Vagina (tissue), 2 donors: Measurements from ENCODE around the gene KIAA1549. TPM values are rescaled to one million over a fixed set of nuclear protein-coding genes. Genes with fewer than 3 reads are reported as not detected.

ENCODE experiments used
- DNase-seq, 2 donors: peaks; one replicate each; pipeline ENCODE4 v3.0.0-alpha.2; 2017; ENCODE audit errors: extremely low spot score in 2 of 2
- H3K27ac ChIP-seq: fragments of 200-600 bp; sonication (generic); one replicate; pipeline ENCODE4 v1.5.1; 2019
- H3K27me3 ChIP-seq: fragments of 200-600 bp; sonication (generic); one replicate; pipeline ENCODE4 v1.5.1; 2019
- H3K36me3 ChIP-seq, 2 donors: fragments of 200-600 bp; sonication (generic); one replicate each; pipeline ENCODE4 v1.5.1; 2017 to 2019
- H3K4me1 ChIP-seq: fragments of 200-600 bp; sonication (generic); one replicate; pipeline ENCODE4 v1.5.1; 2019
- H3K4me3 ChIP-seq, 2 donors: fragments of 200-600 bp; sonication (generic); 1 replicate in 1 of 2; 2 replicates in 1 of 2; pipeline ENCODE4 v1.5.1; 2016 to 2019
- H3K9me3 ChIP-seq: fragments of 200-600 bp; sonication (generic); one replicate; pipeline ENCODE4 v1.5.1; 2019
- POLR2A ChIP-seq, 2 donors: fragments of 450-650 bp; IDR thresholded peaks; one replicate each; pipeline ENCODE4 v1.6.1; 2017; ENCODE audit warnings: antibody characterized with exemption in 2 of 2, mild to moderate bottlenecking in 2 of 2, moderate library complexity in 2 of 2
- POLR2AphosphoS5 ChIP-seq, 2 donors: sonication (generic); formaldehyde crosslinking; IDR thresholded peaks; one replicate each; pipeline ENCODE4 v1.9.0; 2017; ENCODE audit warnings: antibody characterized with exemption in 2 of 2, mild to moderate bottlenecking in 2 of 2, low read depth in 1 of 2; ENCODE audit not compliant: insufficient read depth in 1 of 2
- intact Hi-C: fragments of 100-400 bp; cut with DNase I; formaldehyde crosslinking; loops from one replicate; pipeline ENCODE4 v1.15.1; 2023
- total RNA-seq: library from RNA; depleted of rRNA; stranded (reverse); fragments of >200 nt; gene quantifications from one replicate; pipeline ENCODE4 v1.2.3, GENCODE V29; 2016
- TF ChIP-seq, protein P1 (sequence below), 3 experiments: fragments of 450-650 bp in 2 of 3; fragments of 200-600 bp in 1 of 3; sonication (generic) in 1 of 3; IDR thresholded peaks; one replicate each; pipeline ENCODE4 v1.5.1; 2017 to 2019; ENCODE audit warnings: antibody characterized with exemption in 3 of 3, mild to moderate bottlenecking in 2 of 3, moderate library complexity in 2 of 3

The KIAA1549 gene
- total RNA-seq, 1 donor from 2014 or later = 2.9 TPM

DNA sequence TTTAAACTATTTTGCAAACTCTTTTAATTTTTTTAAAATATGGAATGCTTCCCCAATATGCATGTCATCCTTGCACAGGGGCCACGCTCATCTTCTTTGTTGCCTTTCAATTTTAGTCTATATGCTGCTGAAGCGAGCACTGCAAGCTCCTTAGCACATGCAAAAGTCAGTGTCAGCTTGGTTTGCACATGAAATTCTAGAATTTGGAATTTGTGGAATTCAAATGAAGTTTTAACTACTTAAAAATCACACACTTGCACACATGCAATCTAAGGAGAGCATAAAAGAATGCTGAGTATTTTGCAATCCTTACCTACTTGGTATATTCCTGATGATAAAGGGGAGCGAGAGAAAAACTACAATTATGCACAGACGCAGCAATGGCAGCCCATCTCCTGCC lies 104.9 kb downstream of the KIAA1549 start:
- Histone ChIP-seq H3K4me1 (peaks cover 7% of the 10 kb centered on the region), H3K4me3 (no peak overlapping the region), H3K27me3 (no peaks in the 10 kb centered on the region), H3K27ac (no peak overlapping the region), H3K9me3 (no peaks in the 10 kb centered on the region), H3K36me3 (no peaks in the 10 kb centered on the region)
- no peak for DNase-seq
- intact Hi-C loops = no loop called here
- TF ChIP-seq, protein P1, sequence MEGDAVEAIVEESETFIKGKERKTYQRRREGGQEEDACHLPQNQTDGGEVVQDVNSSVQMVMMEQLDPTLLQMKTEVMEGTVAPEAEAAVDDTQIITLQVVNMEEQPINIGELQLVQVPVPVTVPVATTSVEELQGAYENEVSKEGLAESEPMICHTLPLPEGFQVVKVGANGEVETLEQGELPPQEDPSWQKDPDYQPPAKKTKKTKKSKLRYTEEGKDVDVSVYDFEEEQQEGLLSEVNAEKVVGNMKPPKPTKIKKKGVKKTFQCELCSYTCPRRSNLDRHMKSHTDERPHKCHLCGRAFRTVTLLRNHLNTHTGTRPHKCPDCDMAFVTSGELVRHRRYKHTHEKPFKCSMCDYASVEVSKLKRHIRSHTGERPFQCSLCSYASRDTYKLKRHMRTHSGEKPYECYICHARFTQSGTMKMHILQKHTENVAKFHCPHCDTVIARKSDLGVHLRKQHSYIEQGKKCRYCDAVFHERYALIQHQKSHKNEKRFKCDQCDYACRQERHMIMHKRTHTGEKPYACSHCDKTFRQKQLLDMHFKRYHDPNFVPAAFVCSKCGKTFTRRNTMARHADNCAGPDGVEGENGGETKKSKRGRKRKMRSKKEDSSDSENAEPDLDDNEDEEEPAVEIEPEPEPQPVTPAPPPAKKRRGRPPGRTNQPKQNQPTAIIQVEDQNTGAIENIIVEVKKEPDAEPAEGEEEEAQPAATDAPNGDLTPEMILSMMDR (IDR thresholded peaks at IDR 0.05) = no peak
- no peak for TF ChIP-seq POLR2A (IDR thresholded peaks at IDR 0.05)
- no peak for TF ChIP-seq POLR2AphosphoS5 (IDR thresholded peaks at IDR 0.05; ENCODE audit: insufficient read depth in 1 of 2, low read depth in 1 of 2)

DNA sequence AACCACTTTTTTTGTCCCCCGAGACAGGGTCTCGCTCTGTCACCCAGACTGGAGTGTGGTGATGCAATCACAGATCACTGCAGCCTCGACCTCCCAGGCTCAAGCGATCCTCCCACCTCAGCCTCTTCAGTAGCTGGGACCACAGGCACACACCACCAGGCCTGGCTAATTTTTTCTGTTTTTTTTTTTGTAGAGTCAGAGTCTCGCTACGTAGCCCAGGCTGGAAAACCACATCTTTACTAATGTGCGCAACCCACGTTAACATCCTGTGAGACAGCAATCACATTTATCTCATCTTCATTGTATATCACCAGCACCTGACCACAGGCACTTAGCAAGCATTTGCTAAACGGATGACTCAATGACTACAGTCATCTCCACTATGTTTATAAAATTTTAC lies 105.4 kb downstream of the KIAA1549 start:
- intact Hi-C loops = no loop called here
- TF ChIP-seq POLR2A (IDR thresholded peaks at IDR 0.05) (no peak), POLR2AphosphoS5 (IDR thresholded peaks at IDR 0.05; ENCODE audit: insufficient read depth in 1 of 2, low read depth in 1 of 2) (no peak)
- TF ChIP-seq, protein P1 (IDR thresholded peaks at IDR 0.05) = no peak
- H3K4me1 ChIP-seq = peaks cover 2% of the 10 kb centered on the region
- no peak overlapping the region for H3K4me3 ChIP-seq
- no peaks in the 10 kb centered on the region for H3K36me3 ChIP-seq
- no peaks in the 10 kb centered on the region for H3K9me3 ChIP-seq
- H3K27me3 ChIP-seq = no peaks in the 10 kb centered on the region
- no peak overlapping the region for H3K27ac ChIP-seq
- no peak for DNase-seq

DNA sequence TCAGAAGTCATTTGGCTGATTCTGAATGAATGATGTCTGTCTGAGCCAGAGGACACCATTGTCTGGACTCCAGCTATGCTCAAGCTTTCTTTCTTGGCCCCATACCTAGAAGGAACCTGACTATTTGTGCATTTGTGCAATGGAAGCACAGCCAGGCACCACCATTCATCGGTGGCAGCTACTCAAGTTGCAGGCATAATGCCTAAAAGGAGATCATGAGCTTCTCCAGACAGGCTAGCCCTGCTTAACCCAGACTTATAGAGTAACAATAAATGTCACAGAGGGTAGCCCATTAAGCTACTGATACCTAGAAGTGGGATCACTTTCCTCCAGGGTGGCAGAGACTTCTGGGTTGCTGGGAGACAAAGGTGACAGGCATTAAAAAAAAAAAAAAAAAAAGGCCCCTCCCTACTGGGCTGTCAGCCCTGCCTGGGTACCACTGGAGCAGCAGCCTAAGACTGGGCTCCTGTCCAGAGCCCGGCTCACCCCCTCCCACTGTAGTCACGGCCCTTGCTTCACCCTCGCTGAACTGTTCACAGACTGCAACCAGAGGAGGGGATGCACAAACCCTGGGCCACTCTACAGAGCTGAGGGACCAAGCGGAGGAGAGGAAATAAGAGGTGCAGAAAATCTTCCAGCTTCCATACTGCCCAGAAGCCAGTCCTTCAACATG lies 107.8 kb downstream of the KIAA1549 start:
- intact Hi-C loops = no loop called here
- Histone ChIP-seq H3K36me3 (no peaks in the 10 kb centered on the region), H3K4me3 (no peak overlapping the region), H3K9me3 (no peaks in the 10 kb centered on the region), H3K27ac (no peak overlapping the region), H3K27me3 (no peaks in the 10 kb centered on the region), H3K4me1 (no peaks in the 10 kb centered on the region)
- TF ChIP-seq, protein P1 (IDR thresholded peaks at IDR 0.05) = no peak
- TF ChIP-seq POLR2A (IDR thresholded peaks at IDR 0.05) (no peak), POLR2AphosphoS5 (IDR thresholded peaks at IDR 0.05; ENCODE audit: insufficient read depth in 1 of 2, low read depth in 1 of 2) (no peak)
- DNase-seq = no peak

DNA sequence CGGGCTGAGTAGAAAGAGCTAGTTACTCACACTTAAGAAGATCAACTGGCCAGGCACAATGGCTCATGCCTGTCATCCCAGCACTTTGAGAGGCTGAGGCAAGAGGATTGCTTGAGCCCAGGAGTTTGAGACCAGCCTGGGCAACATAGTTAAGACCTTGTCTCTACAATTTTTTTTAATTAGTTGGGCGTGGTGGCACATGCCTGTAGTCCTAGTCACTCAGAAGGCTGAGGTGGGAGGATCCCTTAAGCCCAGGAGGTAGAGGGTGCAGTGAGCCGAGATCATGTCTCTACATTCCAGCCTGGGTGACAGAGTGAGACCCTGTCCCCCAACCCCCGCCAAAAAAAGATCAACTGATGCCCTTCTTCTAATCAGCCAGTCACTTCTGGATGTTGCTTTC lies 108.6 kb downstream of the KIAA1549 start:
- Histone ChIP-seq H3K9me3 (no peaks in the 10 kb centered on the region), H3K4me3 (no peak overlapping the region), H3K36me3 (peaks cover 0 to 2% of the 10 kb centered on the region in 2 donors), H3K27me3 (no peaks in the 10 kb centered on the region), H3K4me1 (no peaks in the 10 kb centered on the region), H3K27ac (no peak overlapping the region)
- no peak for DNase-seq
- TF ChIP-seq POLR2AphosphoS5 (IDR thresholded peaks at IDR 0.05; ENCODE audit: insufficient read depth in 1 of 2, low read depth in 1 of 2) (no peak), POLR2A (IDR thresholded peaks at IDR 0.05) (no peak)
- intact Hi-C loops = no loop called here

DNA sequence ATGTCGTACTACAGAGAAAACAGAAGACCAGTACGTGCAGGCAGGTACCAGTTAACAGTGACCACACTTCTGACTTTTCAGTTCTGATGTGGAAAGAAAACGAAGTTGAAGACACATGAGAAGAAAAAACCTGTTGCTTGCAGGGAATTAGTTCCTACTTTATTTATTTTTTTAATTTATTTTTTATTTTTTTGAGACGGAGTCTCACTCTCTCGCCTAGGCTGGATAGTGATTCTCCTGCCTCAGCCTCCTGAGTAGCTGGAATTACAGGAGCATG lies 109.4 kb downstream of the KIAA1549 start:
- H3K4me3 ChIP-seq = no peak overlapping the region
- H3K4me1 ChIP-seq = no peaks in the 10 kb centered on the region
- H3K9me3 ChIP-seq = no peaks in the 10 kb centered on the region
- DNase-seq = no peak
- H3K36me3 ChIP-seq = peaks cover 0 to 3% of the 10 kb centered on the region in 2 donors
- TF ChIP-seq POLR2A (IDR thresholded peaks at IDR 0.05) (no peak), POLR2AphosphoS5 (IDR thresholded peaks at IDR 0.05; ENCODE audit: insufficient read depth in 1 of 2, low read depth in 1 of 2) (no peak)
- TF ChIP-seq, protein P1 (IDR thresholded peaks at IDR 0.05) = no peak
- H3K27ac ChIP-seq = no peak overlapping the region
- H3K27me3 ChIP-seq = no peaks in the 10 kb centered on the region
- intact Hi-C loops = no loop called here
